ENCODE data around the gene C10orf143. TPM values are rescaled to one million over a fixed set of nuclear protein-coding genes. Genes with fewer than 3 reads are reported as not detected.
A peak's percentile ranks its signal among the peaks of the same experiment; 100 is the strongest.
"Not testable (repeated sequence)": the region's sequence is repeated elsewhere in the genome, so short reads cannot be mapped to it uniquely, and the experiment has no call there.

C10orf143 gene
- total RNA-seq, 6 experiments from 2014 or later, result 0.68 to 2.9 (median 1.6) TPM

GRCh38 chr10:130128922-130129321 lies 18.3 kb upstream of the C10orf143 start:
- 50% methylated on average over 1 of the region's 27 CpGs for WGBS (ENCODE audit: insufficient coverage, low coverage, low lambda C conversion rate, missing lambda C conversion rate)
- Histone ChIP-seq H3K27me3 (no peaks in the 10 kb centered on the region), H3K36me3 (no peaks in the 10 kb centered on the region), H3K4me1 (no peaks in the 10 kb centered on the region), H3K4me3 (no peak overlapping the region), H3K9me3 (no peaks in the 10 kb centered on the region), H3K27ac (no peak overlapping the region)
- intact Hi-C loops (cut with DNase I), result no loop called here
- TF ChIP-seq POLR2A (IDR thresholded peaks at IDR 0.05), result no peak
- TF ChIP-seq, protein P1, sequence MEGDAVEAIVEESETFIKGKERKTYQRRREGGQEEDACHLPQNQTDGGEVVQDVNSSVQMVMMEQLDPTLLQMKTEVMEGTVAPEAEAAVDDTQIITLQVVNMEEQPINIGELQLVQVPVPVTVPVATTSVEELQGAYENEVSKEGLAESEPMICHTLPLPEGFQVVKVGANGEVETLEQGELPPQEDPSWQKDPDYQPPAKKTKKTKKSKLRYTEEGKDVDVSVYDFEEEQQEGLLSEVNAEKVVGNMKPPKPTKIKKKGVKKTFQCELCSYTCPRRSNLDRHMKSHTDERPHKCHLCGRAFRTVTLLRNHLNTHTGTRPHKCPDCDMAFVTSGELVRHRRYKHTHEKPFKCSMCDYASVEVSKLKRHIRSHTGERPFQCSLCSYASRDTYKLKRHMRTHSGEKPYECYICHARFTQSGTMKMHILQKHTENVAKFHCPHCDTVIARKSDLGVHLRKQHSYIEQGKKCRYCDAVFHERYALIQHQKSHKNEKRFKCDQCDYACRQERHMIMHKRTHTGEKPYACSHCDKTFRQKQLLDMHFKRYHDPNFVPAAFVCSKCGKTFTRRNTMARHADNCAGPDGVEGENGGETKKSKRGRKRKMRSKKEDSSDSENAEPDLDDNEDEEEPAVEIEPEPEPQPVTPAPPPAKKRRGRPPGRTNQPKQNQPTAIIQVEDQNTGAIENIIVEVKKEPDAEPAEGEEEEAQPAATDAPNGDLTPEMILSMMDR (IDR thresholded peaks at IDR 0.05), result no peak
- ATAC-seq, result peak in 1 of 4 donors; percentile 15
- DNase-seq, result no peak

- Histone ChIP-seq H3K36me3 (no peaks in the 10 kb centered on the region), H3K9me3 (no peaks in the 10 kb centered on the region), H3K27me3 (no peaks in the 10 kb centered on the region), H3K4me1 (no peaks in the 10 kb centered on the region), H3K4me3 (no peak overlapping the region), H3K27ac (no peak overlapping the region)
- no peak for DNase-seq
- 33% methylated on average over 3 of the region's 3 CpGs for WGBS (ENCODE audit: insufficient coverage, low coverage, low lambda C conversion rate, missing lambda C conversion rate)
- no peak for ATAC-seq
- TF ChIP-seq, protein P1 (IDR thresholded peaks at IDR 0.05), result no peak
- no peak for TF ChIP-seq POLR2A (IDR thresholded peaks at IDR 0.05)
- intact Hi-C loops (cut with DNase I), result no loop called here
These were observed 17.6 kb upstream of the C10orf143 start for GRCh38 chr10:130128062-130128781.

GRCh38 chr10:130127364-130128061 lies 16.9 kb upstream of the C10orf143 start:
- Histone ChIP-seq H3K27me3 (no peaks in the 10 kb centered on the region), H3K4me3 (no peak overlapping the region), H3K27ac (no peak overlapping the region), H3K9me3 (no peaks in the 10 kb centered on the region), H3K4me1 (no peaks in the 10 kb centered on the region), H3K36me3 (no peaks in the 10 kb centered on the region)
- TF ChIP-seq POLR2A (IDR thresholded peaks at IDR 0.05), result no peak
- TF ChIP-seq, protein P1 (IDR thresholded peaks at IDR 0.05), result peak; percentile 63 to 77 (median 68)
- 6% methylated on average over 10 of the region's 10 CpGs for WGBS (ENCODE audit: insufficient coverage, low coverage, low lambda C conversion rate, missing lambda C conversion rate)
- intact Hi-C loops (cut with DNase I), result no loop called here
- DNase-seq (peak in 1 of 3 donors; percentile 51), ATAC-seq (peak; percentile 94 to 98 (median 94))

DNA sequence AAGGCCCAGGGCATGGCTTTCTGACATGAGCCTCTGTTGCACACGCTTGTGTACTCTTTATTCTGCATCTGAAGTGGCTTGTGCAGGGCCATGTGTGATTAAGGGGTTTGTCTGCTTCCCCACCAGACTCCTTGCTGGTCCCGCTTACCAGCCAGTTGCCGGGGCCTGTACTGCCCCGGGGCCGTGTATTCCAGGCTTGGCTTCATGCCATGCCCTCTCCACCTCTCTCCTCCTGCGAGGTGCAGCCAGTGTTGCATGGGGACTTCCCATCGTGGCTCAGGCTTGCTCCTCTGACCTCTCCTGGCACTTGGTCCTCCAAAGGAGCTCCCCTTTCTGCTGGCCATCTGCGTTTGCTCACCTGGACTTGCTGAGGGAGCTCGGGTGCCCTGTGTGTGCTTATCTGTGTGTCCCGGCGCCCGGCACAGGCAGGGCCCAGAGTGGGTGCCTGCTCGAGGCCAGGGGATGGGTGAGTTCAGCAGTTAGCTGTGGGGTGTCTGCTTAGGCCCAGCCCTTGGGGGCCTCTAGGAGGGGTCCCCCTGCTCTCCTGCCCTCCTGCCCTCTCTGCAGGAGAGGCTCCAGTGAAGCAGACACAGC lies 11.0 kb upstream of the C10orf143 start:
- intact Hi-C loops (cut with DNase I), result no loop called here
- no peaks in the 10 kb centered on the region for H3K36me3 ChIP-seq
- no peak for DNase-seq
- H3K4me3 ChIP-seq, result no peak overlapping the region
- H3K27me3 ChIP-seq, result no peaks in the 10 kb centered on the region
- H3K9me3 ChIP-seq, result no peaks in the 10 kb centered on the region
- H3K27ac ChIP-seq, result no peak overlapping the region
- no peaks in the 10 kb centered on the region for H3K4me1 ChIP-seq
- WGBS (ENCODE audit: insufficient coverage, low coverage, low lambda C conversion rate, missing lambda C conversion rate), result 83% methylated on average over 1 of the region's 13 CpGs
- ATAC-seq, result peak in 1 of 4 donors; percentile 27
- TF ChIP-seq, protein P1 (IDR thresholded peaks at IDR 0.05), result no peak
- no peak for TF ChIP-seq POLR2A (IDR thresholded peaks at IDR 0.05)

DNA sequence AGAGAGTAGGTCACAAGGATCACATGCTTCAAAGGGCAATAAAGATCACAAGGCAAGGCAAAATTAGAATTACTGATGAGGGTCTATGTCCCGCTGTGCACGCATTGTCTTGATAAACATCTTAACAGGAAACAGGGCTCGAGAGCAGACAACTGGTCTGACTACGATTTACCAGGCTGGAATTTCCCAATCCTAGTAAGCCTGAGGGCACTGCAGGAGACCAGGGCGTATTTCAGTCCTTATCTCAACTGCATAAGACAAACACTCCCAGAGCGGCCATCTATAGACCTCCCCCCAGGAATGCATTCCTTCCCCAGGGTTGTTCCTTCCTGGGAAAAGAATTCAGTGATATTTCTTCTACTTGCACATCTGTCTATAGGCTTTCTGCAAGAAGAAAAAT lies 6.9 kb upstream of the C10orf143 start:
- H3K4me1 ChIP-seq; H3K27ac ChIP-seq; H3K36me3 ChIP-seq; ATAC-seq; H3K27me3 ChIP-seq; intact Hi-C loops (cut with DNase I); H3K4me3 ChIP-seq; H3K9me3 ChIP-seq; DNase-seq: not testable (repeated sequence)
- 81% methylated on average over 4 of the region's 6 CpGs for WGBS (ENCODE audit: insufficient coverage, low coverage, low lambda C conversion rate, missing lambda C conversion rate)

DNA sequence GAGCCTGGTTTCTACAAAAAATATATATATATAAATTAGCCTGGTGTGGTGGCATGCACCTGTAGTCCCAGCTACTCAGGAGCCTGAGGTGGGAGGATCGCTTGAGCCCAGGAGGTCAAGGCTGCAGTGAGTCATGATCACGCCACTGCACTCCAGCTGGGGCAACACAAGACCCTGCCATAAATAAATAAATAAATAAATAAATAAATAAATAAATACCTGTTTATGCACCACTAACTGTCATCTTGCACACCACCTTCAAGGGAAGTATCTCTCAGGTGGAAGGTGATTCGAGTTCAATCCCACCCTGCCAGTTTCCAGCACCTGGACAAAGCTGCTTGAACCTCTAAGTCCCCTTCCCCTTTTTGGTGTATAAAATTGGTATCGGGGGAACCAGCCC lies 6.3 kb upstream of the C10orf143 start:
- H3K4me3 ChIP-seq; H3K9me3 ChIP-seq; intact Hi-C loops (cut with DNase I); H3K27me3 ChIP-seq; H3K4me1 ChIP-seq; ATAC-seq; H3K36me3 ChIP-seq; DNase-seq; H3K27ac ChIP-seq: not testable (repeated sequence)
- WGBS (ENCODE audit: insufficient coverage, low coverage, low lambda C conversion rate, missing lambda C conversion rate), result 94% methylated on average over 3 of the region's 4 CpGs
